Measurements from ENCODE around the gene CNTN3. TPM values are rescaled to one million over a fixed set of nuclear protein-coding genes. Genes with fewer than 3 reads are reported as not detected.

CNTN3 gene
- total and polyA plus RNA-seq, 2 of the 13 experiments (the other 11 are each of a cell fraction or from before 2014, with no cell fraction given), result not detected

- Histone ChIP-seq H2AFZ (ENCODE audit: low read length) (no peak overlapping the region), H3K9ac (ENCODE audit: insufficient read depth, low read depth, low read length) (no peak overlapping the region), H4K20me1 (ENCODE audit: insufficient read depth, low read length) (no peaks in the 10 kb centered on the region), H3K79me2 (ENCODE audit: insufficient read depth, low read length) (no peaks in the 10 kb centered on the region), H3K4me2 (ENCODE audit: low read depth, low read length) (no peak overlapping the region), H3K4me3 (replicated peaks in 1 of 3; ENCODE audit: insufficient read depth in 1 of 3, low read depth in 2 of 3, low read length in 3 of 3) (no peak overlapping the region), H3K27me3 (ENCODE audit: control insufficient read depth in 1 of 2, insufficient read depth in 2 of 2, low read length in 2 of 2) (no peaks in the 10 kb centered on the region), H3K4me1 (ENCODE audit: insufficient read depth, low read length) (no peaks in the 10 kb centered on the region), H3K36me3 (replicated peaks in 1 of 2; ENCODE audit: control insufficient read depth in 1 of 2, insufficient read depth in 2 of 2, low read length in 2 of 2) (no peaks in the 10 kb centered on the region), H3K9me3 (ENCODE audit: low read length) (0 out of 2 replicates have a peak, but pooled peaks cover 11% of the 10 kb centered on the region), H3K27ac (ENCODE audit: extremely low read length, insufficient read depth, low read length) (no peak overlapping the region)
- DNase-seq (ENCODE audit: low spot score), result no peak
- BruUV-seq (replicated peaks), result no TSS peak
- ChIA-PET POLR2A (no interaction called here), CTCF (ENCODE audit: low intra/inter-chr PET ratio, low total read pairs) (no interaction called here)
- no peak for FAIRE-seq
- TF ChIP-seq MAF1 (CRISPR knock-in tag; IDR thresholded peaks at IDR 0.05; ENCODE audit: borderline replicate concordance), result no peak
- no peak for TF ChIP-seq SMAD3 (CRISPR knock-in tag; IDR thresholded peaks at IDR 0.05)
- no peak for TF ChIP-seq SMYD3 (CRISPR knock-in tag; IDR thresholded peaks at IDR 0.05)
- no peak for TF ChIP-seq REPIN1 (CRISPR knock-in tag; IDR thresholded peaks at IDR 0.05; ENCODE audit: borderline replicate concordance, low read depth)
- no peak for TF ChIP-seq RXRB (CRISPR knock-in tag; IDR thresholded peaks at IDR 0.05; ENCODE audit: borderline replicate concordance)
- no peak for TF ChIP-seq ZNF354B (CRISPR knock-in tag; IDR thresholded peaks at IDR 0.05)
- TF ChIP-seq SNAPC5 (CRISPR knock-in tag; IDR thresholded peaks at IDR 0.05; ENCODE audit: borderline replicate concordance), result no peak
- TF ChIP-seq ZKSCAN5 (CRISPR knock-in tag; IDR thresholded peaks at IDR 0.05), result no peak
- TF ChIP-seq ZNF83 (CRISPR knock-in tag; IDR thresholded peaks at IDR 0.05; ENCODE audit: borderline replicate concordance), result no peak
- TF ChIP-seq ZNF749 (CRISPR knock-in tag; IDR thresholded peaks at IDR 0.05; ENCODE audit: borderline replicate concordance), result no peak
- TF ChIP-seq ZNF251 (CRISPR knock-in tag; IDR thresholded peaks at IDR 0.05), result no peak
- TF ChIP-seq SAP130 (CRISPR knock-in tag; IDR thresholded peaks at IDR 0.05; ENCODE audit: low read depth), result no peak
- TF ChIP-seq AKAP8 (CRISPR knock-in tag; IDR thresholded peaks at IDR 0.05), result no peak
- TF ChIP-seq ZMYM4 (CRISPR knock-in tag; IDR thresholded peaks at IDR 0.05), result no peak
- TF ChIP-seq MAFF (IDR thresholded peaks at IDR 0.05; ENCODE audit: low read depth, low read length), result no peak
- in situ Hi-C loops (cut with HindIII; ENCODE audit: extremely low pct_ligation_motif_present, low pct_unique_long_range_greater_than_20kb) (no loop called here), intact Hi-C loops (cut with micrococcal nuclease; ENCODE audit: unreplicated experiment) (no loop called here)
- no peak for ATAC-seq
- WGBS (ENCODE audit: low lambda C conversion rate), result 12% methylated on average over 3 of the region's 3 CpGs
These were observed 21.3 kb downstream of the CNTN3 start for GRCh38 chr3:74593152-74593551.

Measured in HepG2 (cell line).